DOHH2 (cell line): ENCODE data around the gene ENO2.

Source experiments
- H3F3A ChIP-seq: fragments of 200-600 bp; sonication (generic), shearing (Covaris generic); 2 replicates; pipeline ENCODE4 v1.6.0; 2016; ENCODE audit warnings: antibody characterized with exemption, mild to moderate bottlenecking; ENCODE audit not compliant: control insufficient read depth, insufficient read depth
- H3K27ac ChIP-seq: fragments of 200-600 bp; sonication (generic); 2 replicates; pipeline ENCODE4 v1.5.1; 2014; ENCODE audit warnings: low read depth, mild to moderate bottlenecking, low read length, moderate library complexity
- H3K27me3 ChIP-seq: fragments of 200-600 bp; sonication (generic); 2 replicates; pipeline ENCODE4 v1.6.1; 2014; ENCODE audit warnings: mild to moderate bottlenecking, low read length, mixed read lengths; ENCODE audit not compliant: control insufficient read depth
- H3K36me3 ChIP-seq: fragments of 200-600 bp; sonication (generic); 2 replicates; pipeline ENCODE4 v1.6.1; 2014; ENCODE audit warnings: mild to moderate bottlenecking, low read length, moderate library complexity, mixed read lengths; ENCODE audit not compliant: control insufficient read depth
- H3K4me1 ChIP-seq: fragments of 200-600 bp; sonication (generic); 2 replicates; pipeline ENCODE4 v1.6.1; 2014; ENCODE audit warnings: mild to moderate bottlenecking, low read length, mixed read lengths; ENCODE audit not compliant: control insufficient read depth
- H3K4me2 ChIP-seq: fragments of 200-600 bp; sonication (generic); 2 replicates; pipeline ENCODE4 v1.6.0; 2014; ENCODE audit warnings: mild to moderate bottlenecking, low read length, moderate library complexity
- H3K4me3 ChIP-seq: fragments of 200-600 bp; sonication (generic); 2 replicates; pipeline ENCODE4 v1.5.1; 2014; ENCODE audit warnings: mild to moderate bottlenecking, low read length, mixed read lengths
- H3K79me2 ChIP-seq: fragments of 200-600 bp; sonication (generic); 2 replicates; pipeline ENCODE4 v1.6.1; 2014; ENCODE audit warnings: mild to moderate bottlenecking, low read length, mixed read lengths; ENCODE audit not compliant: control insufficient read depth
- H3K9me2 ChIP-seq: fragments of 200-600 bp; sonication (generic); replicated peaks from 2 replicates; pipeline ENCODE4 v1.6.1; 2014; ENCODE audit warnings: mild to moderate bottlenecking, low read length, mixed read lengths; ENCODE audit not compliant: control insufficient read depth
- H3K9me3 ChIP-seq: fragments of 200-600 bp; sonication (generic); 2 replicates; pipeline ENCODE4 v1.6.1; 2014; ENCODE audit warnings: antibody characterized with exemption, low read length, mixed read lengths; ENCODE audit not compliant: control insufficient read depth, insufficient read depth
- H4K20me1 ChIP-seq: fragments of 200-600 bp; sonication (generic); 2 replicates; pipeline ENCODE4 v1.6.0; 2014; ENCODE audit warnings: low read depth, mild to moderate bottlenecking, antibody characterized with exemption, low read length, moderate library complexity; ENCODE audit not compliant: control insufficient read depth, insufficient read depth
- EZH2phosphoT487 ChIP-seq: fragments of 200-600 bp; sonication (generic); IDR thresholded peaks from 2 replicates; pipeline ENCODE4 v1.6.1; 2017; ENCODE audit warnings: borderline replicate concordance, mild to moderate bottlenecking, antibody characterized with exemption, low read length, moderate library complexity, mixed read lengths
- TF ChIP-seq, protein P1 (sequence below): fragments of 200-600 bp; sonication (generic); IDR thresholded peaks from one replicate; pipeline ENCODE4 v1.5.1; 2014; ENCODE audit warnings: antibody characterized with exemption, mild to moderate bottlenecking, low read depth, low read length; ENCODE audit not compliant: poor library complexity, severe bottlenecking

ENO2 gene

GRCh38 chr12:6970096-6970527 is 55.7 kb downstream of the ENO2 start:
- Histone ChIP-seq H3K9me3 (no peaks in the 10 kb centered on the region), H3F3A (peaks cover 33% of the 10 kb centered on the region), H3K9me2 (no peaks in the 10 kb centered on the region), H3K36me3 (peaks cover 90% of the 10 kb centered on the region), H3K4me2 (peak overlapping the region; percentile 95), H4K20me1 (peaks cover 16% of the 10 kb centered on the region; the same call in 1 of the 2 replicates), H3K27ac (peak overlapping the region; percentile 50), H3K4me3 (peak overlapping the region; percentile 99), H3K79me2 (peaks cover 68% of the 10 kb centered on the region), H3K27me3 (no peaks in the 10 kb centered on the region), H3K4me1 (peaks cover 38% of the 10 kb centered on the region)
- TF ChIP-seq EZH2phosphoT487, result no peak
- TF ChIP-seq, protein P1, sequence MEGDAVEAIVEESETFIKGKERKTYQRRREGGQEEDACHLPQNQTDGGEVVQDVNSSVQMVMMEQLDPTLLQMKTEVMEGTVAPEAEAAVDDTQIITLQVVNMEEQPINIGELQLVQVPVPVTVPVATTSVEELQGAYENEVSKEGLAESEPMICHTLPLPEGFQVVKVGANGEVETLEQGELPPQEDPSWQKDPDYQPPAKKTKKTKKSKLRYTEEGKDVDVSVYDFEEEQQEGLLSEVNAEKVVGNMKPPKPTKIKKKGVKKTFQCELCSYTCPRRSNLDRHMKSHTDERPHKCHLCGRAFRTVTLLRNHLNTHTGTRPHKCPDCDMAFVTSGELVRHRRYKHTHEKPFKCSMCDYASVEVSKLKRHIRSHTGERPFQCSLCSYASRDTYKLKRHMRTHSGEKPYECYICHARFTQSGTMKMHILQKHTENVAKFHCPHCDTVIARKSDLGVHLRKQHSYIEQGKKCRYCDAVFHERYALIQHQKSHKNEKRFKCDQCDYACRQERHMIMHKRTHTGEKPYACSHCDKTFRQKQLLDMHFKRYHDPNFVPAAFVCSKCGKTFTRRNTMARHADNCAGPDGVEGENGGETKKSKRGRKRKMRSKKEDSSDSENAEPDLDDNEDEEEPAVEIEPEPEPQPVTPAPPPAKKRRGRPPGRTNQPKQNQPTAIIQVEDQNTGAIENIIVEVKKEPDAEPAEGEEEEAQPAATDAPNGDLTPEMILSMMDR, result no peak
